HG03060 (cell line): ENCODE measurements around the gene PAOX.
"Not testable (repeated sequence)": the region's sequence is repeated elsewhere in the genome, so short reads cannot be mapped to it uniquely, and the experiment has no call there.

ENCODE experiments used
- ATAC-seq: cut with Tn5 transposase; IDR thresholded peaks from one replicate; pipeline ENCODE4 v1.9.1; 2021; ENCODE audit warnings: low read depth, moderate number of reproducible peaks; ENCODE audit not compliant: unreplicated experiment

Gene PAOX

GRCh38 chr10:133429571-133429970 lies 50.5 kb downstream of the PAOX start:
- not testable (repeated sequence) for ATAC-seq

GRCh38 chr10:133431888-133432613 lies 53.0 kb downstream of the PAOX start:
- ATAC-seq = not testable (repeated sequence)

GRCh38 chr10:133432789-133433188 lies 53.7 kb downstream of the PAOX start:
- ATAC-seq = not testable (repeated sequence)

GRCh38 chr10:133438711-133439273 lies 59.7 kb downstream of the PAOX start:
- ATAC-seq = no peak

- no peak for ATAC-seq
Measured at GRCh38 chr10:133439517-133440461, 60.7 kb downstream of the PAOX start.

- no peak for ATAC-seq
Measured at GRCh38 chr10:133440633-133441285, 61.7 kb downstream of the PAOX start.
